Activated CD8-positive, alpha-beta T cell treated with anti-CD3 and anti-CD28 coated beads, Interleukin-2, amount 10 ng/mL, durations not matched to agents 7 days and 5 days (primary cell): ENCODE measurements around the gene EIF3A. TPM values are rescaled to one million over a fixed set of nuclear protein-coding genes. Genes with fewer than 3 reads are reported as not detected.
A peak's percentile ranks its signal among the peaks of the same experiment; 100 is the strongest.
"Not testable (repeated sequence)": the region's sequence is repeated elsewhere in the genome, so short reads cannot be mapped to it uniquely, and the experiment has no call there.

Experiments
- ATAC-seq: fragments of 150-1000 bp; cut with Tn5 transposase; one replicate; pipeline ENCODE4 v1.10.0; 2021; ENCODE audit warnings: moderate library complexity
- CTCF ChIA-PET: fragments of 350-600 bp; sonication (Branson Sonifier 250); formaldehyde crosslinking; loops from one replicate; lab custom pipeline; 2021; ENCODE audit warnings: antibody characterized with exemption; lab: Charles Lee
- POLR2A ChIA-PET: fragments of 350-600 bp; sonication (Branson Sonifier 250); formaldehyde crosslinking; loops from one replicate; lab custom pipeline; 2021; ENCODE audit warnings: antibody characterized with exemption; lab: Charles Lee
- DNase-seq: peaks from one replicate; pipeline ENCODE4 v3.0.0-alpha.2; 2020
- H3K27ac Mint-ChIP-seq: one replicate; pipeline ENCODE4 v1.8.0; 2021; ENCODE audit warnings: mild to moderate bottlenecking, mixed read lengths
- H3K27me3 Mint-ChIP-seq: one replicate; pipeline ENCODE4 v1.8.0; 2021; ENCODE audit warnings: low read depth, mixed read lengths
- H3K36me3 Mint-ChIP-seq: one replicate; pipeline ENCODE4 v1.8.0; 2021; ENCODE audit warnings: low read depth, mixed read lengths
- H3K4me1 Mint-ChIP-seq: one replicate; pipeline ENCODE4 v1.8.0; 2021; ENCODE audit warnings: low read depth, mixed read lengths
- H3K4me3 Mint-ChIP-seq: one replicate; pipeline ENCODE4 v1.8.0; 2021; ENCODE audit warnings: mild to moderate bottlenecking, mixed read lengths
- H3K9me3 Mint-ChIP-seq: one replicate; pipeline ENCODE4 v1.8.0; 2022; ENCODE audit warnings: mixed read lengths; ENCODE audit not compliant: insufficient read depth
- total RNA-seq, 2 experiments: library from RNA; stranded (reverse); gene quantifications; one replicate each; pipeline ENCODE4 v1.2.3, GENCODE V29; 2021

EIF3A gene
- total RNA-seq, 2 experiments from 2014 or later: 126 to 127 TPM

DNA sequence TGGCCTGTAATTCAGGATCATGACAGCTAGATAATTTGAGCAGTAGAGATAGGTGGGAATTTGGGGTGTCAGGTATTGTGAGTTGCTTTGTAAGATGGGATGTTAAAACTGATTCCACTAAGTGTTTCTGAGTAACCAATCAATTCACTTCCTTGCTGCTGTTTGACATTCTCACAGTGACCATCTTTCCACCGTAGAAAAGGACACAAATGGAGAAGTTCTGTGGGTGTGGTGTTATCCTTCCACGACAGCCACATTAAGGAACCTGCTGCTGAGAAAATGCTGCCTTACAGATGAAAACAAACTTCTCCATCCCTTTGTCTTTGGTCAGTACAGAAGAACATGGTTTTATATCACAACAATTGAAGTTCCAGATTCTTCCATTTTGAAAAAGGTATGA lies 27.2 kb upstream of the EIF3A start:
- CTCF ChIA-PET: not testable (repeated sequence)

DNA sequence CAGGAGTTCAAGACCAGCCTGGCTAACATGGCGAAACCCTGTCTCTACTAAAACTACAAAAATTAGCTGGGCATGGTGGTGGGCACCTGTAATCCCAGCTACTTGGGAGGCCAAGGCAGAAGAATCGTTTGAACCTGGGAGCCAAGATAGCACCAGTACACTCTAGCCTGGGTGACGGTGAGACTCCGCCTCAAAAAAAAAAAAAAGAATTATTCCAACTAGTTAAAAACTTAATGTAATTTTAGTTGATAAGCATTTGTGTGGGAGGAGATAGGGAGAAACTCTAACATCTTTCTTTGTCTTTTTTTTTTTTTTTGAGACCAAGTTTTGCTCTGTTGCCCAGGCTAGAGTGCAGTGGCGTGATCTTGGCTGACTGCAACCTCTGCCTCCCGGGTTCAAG lies 26.5 kb upstream of the EIF3A start:
- H3K27ac Mint-ChIP-seq, H3K9me3 Mint-ChIP-seq, CTCF ChIA-PET, DNase-seq, H3K27me3 Mint-ChIP-seq, ATAC-seq, H3K4me3 Mint-ChIP-seq: not testable (repeated sequence)
- POLR2A ChIA-PET: interaction anchor here (4.4 kb wide), 1 partner anchor 28 kb away, joined by 34 read pairs; the partner anchor contains the start of gene EIF3A
- H3K36me3 Mint-ChIP-seq: peaks cover 24% of the 10 kb centered on the region
- peaks cover 22% of the 10 kb centered on the region for H3K4me1 Mint-ChIP-seq

More for the DNA sequence above, 27.2 kb upstream of the EIF3A start:
- POLR2A ChIA-PET, ATAC-seq, H3K27ac Mint-ChIP-seq, DNase-seq, H3K4me3 Mint-ChIP-seq, H3K27me3 Mint-ChIP-seq, H3K9me3 Mint-ChIP-seq: not testable (repeated sequence)
- Mint-ChIP-seq H3K36me3 (peaks cover 25% of the 10 kb centered on the region), H3K4me1 (peaks cover 21% of the 10 kb centered on the region)

DNA sequence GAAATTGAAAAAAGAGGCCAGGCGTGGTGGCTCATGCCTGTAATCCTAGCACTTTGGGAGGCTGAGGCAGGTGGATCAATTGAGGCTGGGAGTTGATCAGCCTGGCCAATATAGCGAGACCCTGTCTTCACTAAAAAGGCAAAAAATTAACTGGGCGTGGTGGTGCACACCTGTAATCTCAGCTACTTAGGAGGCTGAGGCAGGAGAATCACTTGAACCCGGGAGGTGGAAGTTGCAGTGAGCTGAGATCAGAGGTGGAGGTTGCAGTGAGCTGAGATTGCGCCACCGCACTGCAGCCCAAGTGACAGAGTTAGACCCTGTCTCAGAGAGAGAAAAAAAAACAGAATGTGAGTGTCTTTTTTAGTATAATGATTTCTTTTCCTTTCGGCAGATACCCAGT lies 25.3 kb upstream of the EIF3A start:
- H3K36me3 Mint-ChIP-seq: peaks cover 19% of the 10 kb centered on the region
- not testable (repeated sequence) for H3K27me3 Mint-ChIP-seq, DNase-seq, ATAC-seq, H3K9me3 Mint-ChIP-seq, H3K27ac Mint-ChIP-seq
- ChIA-PET CTCF (interaction anchor here (1.5 kb wide), 1 partner anchor 25 kb away, joined by 4 read pairs; no protein-coding TSS in a partner anchor), POLR2A (interaction anchor here (0.7 to 4.4 kb wide), 2 partner anchors 27 to 58 kb away, joined by 3 to 34 read pairs; partner anchors contain the start of gene EIF3A)
- peaks cover 23% of the 10 kb centered on the region for H3K4me1 Mint-ChIP-seq
- H3K4me3 Mint-ChIP-seq: peak overlapping the region; percentile 78

DNA sequence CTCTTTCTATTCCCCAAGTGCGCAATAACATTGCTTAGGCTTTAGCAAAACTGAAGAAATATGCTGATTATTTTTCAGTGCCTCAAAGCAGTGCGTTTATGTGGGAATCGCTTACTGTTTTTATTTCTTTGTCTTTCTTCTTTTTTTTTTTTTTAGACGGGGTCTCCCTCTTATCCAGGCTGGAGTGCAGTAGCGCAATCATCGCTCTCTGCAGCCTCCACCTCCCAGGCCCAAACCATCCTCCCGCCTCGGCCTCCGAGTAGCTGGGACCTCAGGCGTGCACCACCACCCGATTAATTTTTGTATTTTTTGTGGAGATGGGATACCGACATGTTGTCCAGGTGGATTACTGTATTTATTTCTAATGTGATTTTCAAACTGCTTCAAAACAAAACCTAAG lies 24.5 kb upstream of the EIF3A start:
- Mint-ChIP-seq H3K36me3 (peaks cover 18% of the 10 kb centered on the region), H3K4me3 (peak overlapping the region; percentile 78), H3K4me1 (peaks cover 31% of the 10 kb centered on the region), H3K27ac (no peak overlapping the region), H3K9me3 (no peaks in the 10 kb centered on the region), H3K27me3 (peaks cover 2% of the 10 kb centered on the region)
- ATAC-seq (no peak), DNase-seq (no peak)
- CTCF ChIA-PET: interaction anchor here (0.8 to 1.5 kb wide), 3 partner anchors 9 to 84 kb away, joined by 3 to 5 read pairs (median 3); no protein-coding TSS in a partner anchor
- POLR2A ChIA-PET: interaction anchor here (0.8 to 4.4 kb wide), 10 partner anchors 9 to 101 kb away, joined by 3 to 37 read pairs (median 4); partner anchors contain the start of genes EIF3A and SFXN4

DNA sequence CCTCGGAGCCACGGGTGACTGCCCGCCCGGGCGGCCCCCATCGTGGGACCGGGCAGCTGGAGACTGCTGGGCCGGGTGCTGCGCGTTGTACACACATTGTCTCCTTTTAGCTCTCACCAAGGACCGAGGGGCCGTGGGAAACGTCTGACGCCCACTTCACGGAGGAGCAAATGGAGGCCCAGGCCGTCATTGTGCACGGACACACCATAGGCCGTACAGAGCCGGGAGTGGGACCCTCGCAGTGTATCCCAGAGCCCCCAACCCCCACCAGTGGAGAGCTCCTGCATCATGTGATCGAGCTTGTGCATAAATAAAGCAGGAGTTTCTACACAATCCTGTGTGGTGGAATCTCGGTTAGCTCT lies 24.0 kb upstream of the EIF3A start:
- DNase-seq: no peak
- ChIA-PET POLR2A (interaction anchor here (0.5 to 4.4 kb wide), 14 partner anchors 9 to 102 kb away, joined by 3 to 37 read pairs (median 4); partner anchors contain the start of genes EIF3A and SFXN4), CTCF (interaction anchor here (0.8 to 1.5 kb wide), 4 partner anchors 9 to 85 kb away, joined by 3 to 5 read pairs (median 4); no protein-coding TSS in a partner anchor)
- ATAC-seq: no peak
- peaks cover 2% of the 10 kb centered on the region for H3K27me3 Mint-ChIP-seq
- peaks cover 31% of the 10 kb centered on the region for H3K4me1 Mint-ChIP-seq
- peaks cover 14% of the 10 kb centered on the region for H3K36me3 Mint-ChIP-seq
- H3K27ac Mint-ChIP-seq: peak overlapping the region; percentile 60
- H3K9me3 Mint-ChIP-seq: no peaks in the 10 kb centered on the region
- H3K4me3 Mint-ChIP-seq: peak overlapping the region; percentile 78

DNA sequence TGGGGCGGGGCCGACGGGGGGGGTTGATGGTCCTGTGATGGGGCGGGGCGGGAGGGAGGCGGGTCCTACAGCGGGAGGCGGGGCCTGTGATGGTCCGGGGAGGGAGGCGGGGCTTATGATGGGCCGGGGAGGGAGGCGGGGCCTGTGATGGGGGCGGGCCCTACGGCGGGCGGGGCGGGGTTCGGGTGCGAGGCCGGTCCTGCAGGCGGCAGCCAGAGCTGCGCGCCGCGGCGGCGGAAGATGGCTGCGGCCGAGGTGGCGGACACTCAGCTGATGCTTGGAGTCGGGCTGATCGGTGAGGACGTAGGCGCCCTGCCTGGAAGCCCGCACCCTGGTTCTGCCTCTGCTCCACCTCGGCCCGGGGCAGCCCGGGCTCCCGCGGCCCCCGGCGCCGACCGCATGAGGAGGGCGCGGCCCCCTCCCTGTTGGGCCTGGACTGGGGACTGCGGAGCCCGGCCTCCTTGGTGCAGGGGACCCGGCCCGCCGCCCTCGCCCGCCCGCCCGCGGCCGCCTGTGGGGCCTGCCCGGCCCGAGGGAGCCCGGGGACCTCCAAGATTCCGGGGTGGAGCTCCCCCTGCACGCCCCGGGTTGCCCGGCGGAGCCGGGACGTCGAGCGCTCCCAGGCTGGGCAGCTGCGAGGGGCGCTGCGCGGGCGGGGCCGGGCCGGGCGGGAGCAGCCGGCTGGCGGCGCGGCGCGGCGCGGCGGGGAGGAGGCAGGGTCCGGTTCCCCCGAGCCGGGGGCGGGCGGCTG lies 23.5 kb upstream of the EIF3A start, which contains the start of gene DENND10:
TSS of gene DENND10 (plus strand) at position 211 of the 751 bp plus-strand sequence. CDS start at position 241, 30 bp downstream.
- CTCF ChIA-PET: interaction anchor here (0.8 to 1.5 kb wide), 6 partner anchors 8 to 85 kb away, joined by 3 to 5 read pairs (median 4); no protein-coding TSS in a partner anchor
- POLR2A ChIA-PET: interaction anchor here (0.5 to 4.4 kb wide), 14 partner anchors 8 to 103 kb away, joined by 3 to 37 read pairs (median 4); partner anchors contain the start of genes EIF3A and SFXN4
- H3K9me3 Mint-ChIP-seq: no peaks in the 10 kb centered on the region

DNA sequence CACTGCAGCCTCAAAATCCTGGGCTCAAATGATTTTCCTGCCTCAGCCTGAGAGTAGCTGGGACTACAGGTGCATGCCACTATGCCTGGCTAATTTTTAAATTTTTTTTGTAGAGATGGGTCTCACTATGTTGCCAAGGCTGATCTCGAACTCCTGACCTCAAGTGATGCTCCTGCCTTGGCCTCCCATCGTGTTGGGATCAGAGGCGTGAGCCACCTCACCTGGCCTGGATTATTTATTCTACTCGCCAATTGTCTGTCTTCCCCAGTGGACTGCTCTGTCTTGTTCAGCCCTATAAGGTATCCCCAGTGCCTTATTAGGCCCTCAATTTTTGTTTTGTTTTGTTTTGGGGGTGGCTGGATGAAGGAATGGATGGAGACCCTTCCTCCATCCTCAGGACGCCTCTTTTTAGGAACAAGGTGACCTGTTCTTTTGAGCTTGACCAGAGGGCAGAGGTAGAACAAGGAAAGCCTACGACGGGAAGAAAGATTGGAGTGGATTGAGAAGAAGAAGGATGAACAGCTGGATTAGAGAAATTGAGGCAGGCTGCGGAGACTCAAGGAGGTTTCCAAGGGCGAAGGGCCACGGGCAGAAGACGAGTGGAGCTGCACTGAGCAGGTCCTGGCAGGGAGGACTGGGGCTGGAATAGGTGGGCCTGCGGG lies 22.8 kb upstream of the EIF3A start:
- Mint-ChIP-seq H3K4me1 (peaks cover 31% of the 10 kb centered on the region), H3K27ac (peak overlapping the region; percentile 40), H3K9me3 (no peaks in the 10 kb centered on the region), H3K27me3 (peaks cover 2% of the 10 kb centered on the region), H3K4me3 (peak overlapping the region; percentile 69), H3K36me3 (peaks cover 9% of the 10 kb centered on the region)
- ChIA-PET CTCF (interaction anchor here (1.0 to 1.5 kb wide), 4 partner anchors 12 to 26 kb away, joined by 3 to 5 read pairs (median 4); no protein-coding TSS in a partner anchor), POLR2A (interaction anchor here (1.4 to 4.4 kb wide), 6 partner anchors 10 to 28 kb away, joined by 4 to 37 read pairs (median 12); partner anchors contain the start of gene EIF3A)
- ATAC-seq (no peak), DNase-seq (no peak)

More for the DNA sequence above, 23.5 kb upstream of the EIF3A start, which contains the start of gene DENND10:
- peak; percentile 81 for DNase-seq
- Mint-ChIP-seq H3K4me1 (peaks cover 31% of the 10 kb centered on the region), H3K27ac (peak within 1 kb of the TSS; percentile 60), H3K27me3 (peaks cover 2% of the 10 kb centered on the region), H3K4me3 (peak within 1 kb of the TSS; percentile 78), H3K36me3 (peaks cover 11% of the 10 kb centered on the region)
- ATAC-seq: peak; percentile 85

DNA sequence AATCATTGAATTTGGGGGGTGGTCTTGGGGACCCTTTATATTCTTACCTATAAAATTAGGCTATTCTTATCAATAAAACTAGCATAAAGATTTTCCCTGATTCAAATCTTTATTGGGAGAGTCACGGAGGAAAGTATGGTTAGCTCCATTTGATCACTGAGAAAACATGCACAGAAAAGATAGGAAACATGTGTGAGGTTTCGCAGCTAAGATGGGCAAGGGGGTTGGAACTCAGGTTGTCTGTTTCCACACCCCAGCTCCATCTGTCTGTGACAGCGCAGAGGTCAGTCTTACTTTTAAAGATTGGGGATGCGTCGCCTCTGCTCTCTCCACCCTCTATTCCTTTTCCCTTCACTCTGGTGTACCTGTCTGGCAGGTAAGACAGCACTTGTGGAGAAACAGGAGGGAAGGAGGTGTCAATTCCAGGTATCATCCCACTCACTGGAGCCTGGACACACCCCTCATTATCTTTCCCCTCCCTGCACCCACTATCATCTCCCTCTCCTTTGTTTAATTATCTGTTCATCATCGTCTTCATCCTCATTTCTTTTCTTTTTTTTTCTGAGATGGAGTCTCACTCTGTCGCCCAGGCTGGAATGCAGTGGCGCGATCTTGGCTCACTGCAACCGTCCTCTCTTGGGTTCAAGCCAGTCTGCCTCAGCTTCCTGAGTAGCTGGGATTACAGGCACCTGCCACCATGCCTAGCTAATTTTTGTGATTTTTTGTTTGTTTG lies 20.9 kb upstream of the EIF3A start:
- H3K36me3 Mint-ChIP-seq: peaks cover 3% of the 10 kb centered on the region
- no peak overlapping the region for H3K27ac Mint-ChIP-seq
- peaks cover 27% of the 10 kb centered on the region for H3K4me1 Mint-ChIP-seq
- ATAC-seq (no peak), DNase-seq (no peak)
- peaks cover 2% of the 10 kb centered on the region for H3K27me3 Mint-ChIP-seq
- ChIA-PET POLR2A (interaction anchor here (0.8 to 1.2 kb wide), 4 partner anchors 11 to 63 kb away, joined by 3 to 7 read pairs (median 4); partner anchors contain the start of gene EIF3A), CTCF (interaction anchor here (0.9 to 2.0 kb wide), 4 partner anchors 9 to 20 kb away, joined by 3 to 7 read pairs (median 3); no protein-coding TSS in a partner anchor)
- H3K4me3 Mint-ChIP-seq: no peak overlapping the region
- no peaks in the 10 kb centered on the region for H3K9me3 Mint-ChIP-seq

DNA sequence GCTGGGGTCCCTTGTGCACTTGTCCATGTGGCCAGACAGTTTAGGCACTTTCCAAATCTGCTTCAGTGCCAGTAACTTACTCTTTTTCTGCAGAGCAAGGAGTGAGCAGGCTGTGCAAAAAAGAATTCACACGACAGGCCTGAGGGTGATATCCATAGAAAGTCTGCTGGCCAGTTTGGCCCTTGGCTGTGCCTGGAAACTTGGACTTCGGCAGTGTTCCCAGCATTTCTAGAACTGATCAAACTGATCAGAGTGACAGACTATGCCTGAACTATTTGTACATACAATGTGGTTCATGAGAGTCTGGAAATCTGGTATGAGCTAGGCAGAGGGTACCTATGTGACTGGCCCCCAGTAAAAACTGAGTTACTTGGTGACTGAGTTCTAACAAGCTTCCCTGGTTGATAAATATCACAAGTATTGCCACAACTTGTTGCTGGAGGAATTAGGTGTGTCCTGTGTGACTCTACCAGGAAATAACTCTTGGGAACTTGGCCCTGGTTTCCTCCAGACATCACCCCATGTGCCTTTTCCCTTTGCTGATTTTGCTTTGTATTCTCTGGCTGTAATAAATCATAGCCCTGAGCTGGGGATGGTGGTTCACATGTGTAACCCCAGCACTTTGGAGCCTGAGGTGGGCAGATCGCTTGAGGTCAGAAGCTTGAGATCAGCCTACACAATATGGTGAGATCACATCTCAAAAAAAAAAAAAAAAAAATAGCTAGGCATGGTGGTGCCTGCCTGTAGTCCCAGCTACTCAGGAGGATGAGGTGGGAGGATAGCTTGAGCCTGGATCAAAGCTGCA lies 20.0 kb upstream of the EIF3A start:
- Mint-ChIP-seq H3K27ac (no peak overlapping the region), H3K4me1 (peaks cover 27% of the 10 kb centered on the region), H3K27me3 (peaks cover 2% of the 10 kb centered on the region), H3K36me3 (no peaks in the 10 kb centered on the region), H3K4me3 (no peak overlapping the region), H3K9me3 (no peaks in the 10 kb centered on the region)
- CTCF ChIA-PET: interaction anchor here (0.9 to 2.0 kb wide), 4 partner anchors 10 to 19 kb away, joined by 3 to 7 read pairs (median 3); no protein-coding TSS in a partner anchor
- POLR2A ChIA-PET: interaction anchor here (0.8 to 1.2 kb wide), 4 partner anchors 10 to 64 kb away, joined by 3 to 7 read pairs (median 4); partner anchors contain the start of gene EIF3A
- DNase-seq: no peak
- ATAC-seq: no peak

DNA sequence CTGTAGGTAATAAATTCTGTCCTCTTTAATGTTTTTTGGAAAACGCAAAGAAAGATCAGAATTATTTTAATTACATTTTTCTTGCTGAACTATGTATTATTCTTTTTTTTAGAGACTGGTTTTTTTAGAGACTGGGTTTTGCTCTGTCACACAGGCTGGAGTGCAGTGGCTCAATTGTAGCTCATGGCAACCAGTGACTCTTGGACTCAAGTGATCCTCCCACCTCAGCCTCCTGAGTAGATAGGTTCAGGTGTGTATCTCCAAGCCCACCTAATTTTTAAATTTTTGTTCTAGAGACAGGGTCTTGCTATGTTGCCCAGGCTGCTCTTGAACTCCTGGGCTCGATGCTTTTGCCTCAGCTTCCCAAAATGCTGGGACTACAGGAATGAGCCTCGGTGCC lies 18.0 kb upstream of the EIF3A start:
- no peak for ATAC-seq
- DNase-seq: no peak
- CTCF ChIA-PET: no interaction called here
- H3K27me3 Mint-ChIP-seq: peaks cover 2% of the 10 kb centered on the region
- no peak overlapping the region for H3K27ac Mint-ChIP-seq
- no peaks in the 10 kb centered on the region for H3K9me3 Mint-ChIP-seq
- H3K4me3 Mint-ChIP-seq: no peak overlapping the region
- peaks cover 24% of the 10 kb centered on the region for H3K4me1 Mint-ChIP-seq
- H3K36me3 Mint-ChIP-seq: no peaks in the 10 kb centered on the region
- POLR2A ChIA-PET: interaction anchor here (1.2 to 1.4 kb wide), 2 partner anchors 19 to 33 kb away, joined by 4 to 6 read pairs; partner anchors contain the start of gene EIF3A
